Right renal pelvis (tissue), 4 donors: Measurements from ENCODE around the gene HPD. TPM values are rescaled to one million over a fixed set of nuclear protein-coding genes. Genes with fewer than 3 reads are reported as not detected.

Source experiments
- polyA plus RNA-seq, 4 donors: library from polyadenylated mRNA; unstranded; fragments of 120-200 nt; gene quantifications; one replicate each; pipeline ENCODE4 v1.2.1, GENCODE V29; 2013; ENCODE audit not compliant: insufficient read length in 4 of 4

HPD gene
- polyA plus RNA-seq, 4 donors, result 1.5 to 5.3 (median 3.6) TPM

Other genes with a start within 250 kb of the HPD start
- gene ORAI1, start 232.3 kb downstream of the HPD start, polyA plus RNA-seq, result 10 to 100 TPM; 12.8 to 16.9 (median 13.7) TPM
- gene MORN3, start 189.2 kb downstream of the HPD start, polyA plus RNA-seq, result 1 to 10 TPM; 1.5 to 2.3 (median 1.8) TPM
- 10 to 100 TPM in 1 of 4 donors, 1 to 10 TPM in 3; 8.0 to 10.3 (median 8.8) TPM for gene TMEM120B, start 146.1 kb downstream of the HPD start, polyA plus RNA-seq
- gene RHOF, start 65.2 kb downstream of the HPD start, polyA plus RNA-seq, result 10 to 100 TPM in 3 of 4 donors, 1 to 10 TPM in 1; 8.6 to 13.7 (median 11.9) TPM
- 10 to 100 TPM; 13.6 to 17.3 (median 15.6) TPM for gene SETD1B, start 54.9 kb downstream of the HPD start, polyA plus RNA-seq
- 10 to 100 TPM; 48.9 to 58.6 (median 54.3) TPM for gene PSMD9, start 29.9 kb upstream of the HPD start, polyA plus RNA-seq
- gene CFAP251, start 59.7 kb upstream of the HPD start, polyA plus RNA-seq, result 10 to 100 TPM in 2 of 4 donors, 1 to 10 TPM in 2; 9.6 to 14.5 (median 10.3) TPM
- 10 to 100 TPM; 34.0 to 39.7 (median 37.6) TPM for gene BCL7A, start 163.0 kb upstream of the HPD start, polyA plus RNA-seq
- 10 to 100 TPM; 28.4 to 35.4 (median 31.3) TPM for gene MLXIP, start 219.9 kb upstream of the HPD start, polyA plus RNA-seq